HG03097 (cell line): ENCODE results near the gene UAP1L1.

ENCODE experiments used
- ATAC-seq: cut with Tn5 transposase; IDR thresholded peaks from one replicate; pipeline ENCODE4 v1.9.1; 2021; ENCODE audit not compliant: unreplicated experiment, low FRiP score

UAP1L1 gene

DNA sequence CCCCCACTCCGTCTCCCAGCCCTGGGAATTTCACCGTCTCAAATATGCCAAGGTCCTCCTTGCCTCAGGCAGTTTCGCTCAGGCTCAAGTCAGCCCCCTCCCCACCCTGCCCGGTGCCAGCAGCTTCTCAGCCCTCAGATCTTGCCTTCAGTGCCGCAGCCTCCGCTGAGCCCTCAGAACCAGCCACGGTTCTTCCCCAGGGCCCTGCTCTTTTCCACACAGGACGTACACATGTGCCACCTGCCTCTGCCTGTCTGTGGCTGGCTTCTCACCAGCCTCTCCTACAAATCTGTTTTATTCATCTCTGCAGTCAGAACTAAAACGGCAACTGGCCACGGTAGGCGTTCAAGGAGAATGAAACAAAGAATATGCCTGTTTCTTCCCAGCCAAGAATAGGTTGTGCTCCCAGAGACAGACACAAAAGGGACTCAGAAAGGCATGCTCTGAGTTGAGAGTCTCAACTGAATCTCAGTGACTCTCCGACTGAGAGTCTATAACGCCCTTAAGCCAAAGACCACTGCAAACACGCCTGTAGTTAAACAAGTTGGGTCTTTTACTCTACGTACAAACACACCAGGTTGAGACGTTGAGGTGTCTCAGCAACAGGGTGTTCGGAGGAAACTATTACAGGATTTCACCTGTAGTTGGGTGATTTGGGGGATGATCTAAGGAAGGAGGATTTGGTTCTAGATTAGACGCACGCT, 51.0 kb downstream of the UAP1L1 start:
- ATAC-seq = no peak

- no peak for ATAC-seq
These were observed 51.6 kb downstream of the UAP1L1 start for GRCh38 chr9:137128862-137129455.

DNA sequence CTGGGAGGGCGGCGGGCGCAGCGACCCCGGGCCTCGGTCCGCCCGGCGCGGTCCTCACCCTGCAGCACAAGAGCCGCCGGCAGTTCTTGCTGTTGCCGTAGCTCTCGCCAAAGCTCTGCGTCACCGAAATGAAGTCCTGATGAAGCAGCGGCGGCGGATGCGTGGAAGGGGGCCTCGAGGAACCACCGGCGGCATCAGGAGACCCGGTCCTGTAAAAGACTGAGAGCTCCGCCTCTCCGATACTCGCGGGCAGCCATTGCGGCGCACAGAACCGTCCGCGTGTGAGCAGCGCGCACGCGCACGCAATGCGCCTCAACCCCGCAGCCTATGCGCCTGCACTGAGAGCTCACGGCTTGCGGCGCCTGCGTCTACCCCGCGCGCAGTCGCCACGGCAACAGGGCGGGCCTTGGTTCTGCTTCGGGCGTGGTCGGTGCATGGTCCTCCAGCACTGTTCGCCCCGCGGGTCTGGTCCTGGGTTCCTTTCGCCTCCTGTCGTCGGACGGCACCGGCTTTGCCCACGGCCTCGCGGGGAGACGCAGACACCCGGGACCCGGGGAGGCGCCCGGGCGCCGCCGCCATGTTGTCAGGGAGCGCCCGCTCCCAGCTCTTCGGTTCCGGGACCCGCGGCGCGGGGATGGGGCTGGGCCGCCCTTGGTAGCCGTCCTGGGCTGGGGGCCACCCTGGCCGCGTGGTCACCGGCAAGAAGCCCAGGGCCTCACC, 52.3 kb downstream of the UAP1L1 start:
- ATAC-seq = peak; percentile 70

GRCh38 chr9:137130176-137130755, 52.9 kb downstream of the UAP1L1 start:
- peak; percentile 18 for ATAC-seq
